Adrenal gland (tissue), 5 donors: ENCODE results near the gene HIPK2.

Experiments used
- POLR2A ChIP-seq, 2 donors: fragments of 450-650 bp; IDR thresholded peaks; one replicate each; pipeline ENCODE4 v1.6.1; 2017; ENCODE audit warnings: antibody characterized with exemption in 2 of 2, mild to moderate bottlenecking in 2 of 2, moderate library complexity in 1 of 2
- TF ChIP-seq, protein P1 (sequence below), 6 experiments: fragments of 450-650 bp in 4 of 6; fragments of 200-600 bp in 2 of 6; sonication (generic) in 1 of 6; IDR thresholded peaks; 1 replicate in 5 of 6; 2 replicates in 1 of 6; pipeline versions ENCODE4 v1.5.1 to v1.8.0; 2016 to 2021; ENCODE audit warnings: antibody characterized with exemption in 6 of 6, mild to moderate bottlenecking in 2 of 6, moderate library complexity in 1 of 6
- donor health status: DM: no; HTN: no; CAD: no.

GRCh38 chr7:139595806-139596205 lies 182.0 kb downstream of the HIPK2 start:
- TF ChIP-seq, protein P1, sequence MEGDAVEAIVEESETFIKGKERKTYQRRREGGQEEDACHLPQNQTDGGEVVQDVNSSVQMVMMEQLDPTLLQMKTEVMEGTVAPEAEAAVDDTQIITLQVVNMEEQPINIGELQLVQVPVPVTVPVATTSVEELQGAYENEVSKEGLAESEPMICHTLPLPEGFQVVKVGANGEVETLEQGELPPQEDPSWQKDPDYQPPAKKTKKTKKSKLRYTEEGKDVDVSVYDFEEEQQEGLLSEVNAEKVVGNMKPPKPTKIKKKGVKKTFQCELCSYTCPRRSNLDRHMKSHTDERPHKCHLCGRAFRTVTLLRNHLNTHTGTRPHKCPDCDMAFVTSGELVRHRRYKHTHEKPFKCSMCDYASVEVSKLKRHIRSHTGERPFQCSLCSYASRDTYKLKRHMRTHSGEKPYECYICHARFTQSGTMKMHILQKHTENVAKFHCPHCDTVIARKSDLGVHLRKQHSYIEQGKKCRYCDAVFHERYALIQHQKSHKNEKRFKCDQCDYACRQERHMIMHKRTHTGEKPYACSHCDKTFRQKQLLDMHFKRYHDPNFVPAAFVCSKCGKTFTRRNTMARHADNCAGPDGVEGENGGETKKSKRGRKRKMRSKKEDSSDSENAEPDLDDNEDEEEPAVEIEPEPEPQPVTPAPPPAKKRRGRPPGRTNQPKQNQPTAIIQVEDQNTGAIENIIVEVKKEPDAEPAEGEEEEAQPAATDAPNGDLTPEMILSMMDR (IDR thresholded peaks at IDR 0.05) = no peak
- no peak for TF ChIP-seq POLR2A (IDR thresholded peaks at IDR 0.05)
